HPDE6-E6E7 (cell line): Measurements from ENCODE around the gene TCF12.
"Not testable (repeated sequence)": the region's sequence is repeated elsewhere in the genome, so short reads cannot be mapped to it uniquely, and the experiment has no call there.

Experiments
- DNase-seq: peaks from one replicate; pipeline ENCODE4 v3.0.0; 2011; ENCODE audit warnings: missing footprints; ENCODE audit errors: extremely low spot score

TCF12 gene

DNA sequence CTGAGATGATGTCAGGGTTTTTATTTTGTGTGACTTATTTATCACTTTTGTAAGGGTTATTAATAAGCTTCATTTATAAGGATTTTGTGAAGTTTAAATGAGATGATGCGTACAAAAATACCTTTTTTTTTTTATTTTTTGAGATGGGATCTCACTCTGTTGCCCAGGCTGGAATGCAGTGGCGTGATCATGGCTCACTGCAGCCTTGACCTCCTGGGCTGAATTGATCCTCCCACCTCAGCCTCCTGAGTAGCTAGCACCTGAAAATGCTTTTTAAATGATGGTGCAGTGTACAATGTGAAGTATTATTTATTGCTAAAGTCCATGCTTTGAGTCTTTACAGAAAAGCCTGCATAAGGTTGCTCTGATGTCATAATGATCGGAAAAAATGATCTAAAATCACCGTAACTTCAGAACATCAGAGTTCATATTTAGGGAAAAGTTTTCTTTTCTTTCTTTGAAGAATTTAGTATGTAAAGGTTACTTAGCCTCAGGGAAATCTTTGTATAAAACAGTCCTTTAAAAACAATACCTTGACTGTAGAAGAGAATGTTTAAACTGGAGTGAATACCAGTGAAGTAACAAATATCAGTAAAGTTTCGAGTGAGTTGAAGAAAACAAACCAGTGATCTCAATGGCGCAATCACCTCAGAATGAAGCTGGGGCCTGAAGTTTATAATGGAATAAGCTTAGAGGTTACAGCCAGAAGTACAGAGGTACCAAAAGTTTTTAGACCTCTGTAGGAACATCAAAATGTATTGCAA is 29.7 kb downstream of the TCF12 start:
- no peak for DNase-seq

DNA sequence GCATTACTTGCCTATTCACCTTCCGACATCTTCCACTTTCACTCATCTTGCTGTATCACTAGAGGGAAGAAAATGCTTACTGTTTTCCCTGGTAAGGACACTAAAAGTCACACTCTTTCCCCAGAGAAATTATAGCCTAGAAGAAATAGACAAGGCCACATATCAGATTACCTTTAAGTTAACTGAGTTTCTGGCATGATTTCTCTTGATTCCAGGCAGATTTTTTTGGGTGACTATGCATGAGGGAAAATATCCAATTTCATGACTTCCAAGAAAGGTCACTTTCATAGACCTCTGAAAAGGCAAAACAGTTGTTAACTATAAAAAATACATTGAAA is 30.3 kb downstream of the TCF12 start:
- no peak for DNase-seq

- DNase-seq: no peak
Observed at GRCh38 chr15:56950979-56951378, 32.5 kb downstream of the TCF12 start.

GRCh38 chr15:56953790-56954189 is 35.3 kb downstream of the TCF12 start:
- no peak for DNase-seq

- not testable (repeated sequence) for DNase-seq
Observed at GRCh38 chr15:56955011-56955410, 36.6 kb downstream of the TCF12 start.

DNA sequence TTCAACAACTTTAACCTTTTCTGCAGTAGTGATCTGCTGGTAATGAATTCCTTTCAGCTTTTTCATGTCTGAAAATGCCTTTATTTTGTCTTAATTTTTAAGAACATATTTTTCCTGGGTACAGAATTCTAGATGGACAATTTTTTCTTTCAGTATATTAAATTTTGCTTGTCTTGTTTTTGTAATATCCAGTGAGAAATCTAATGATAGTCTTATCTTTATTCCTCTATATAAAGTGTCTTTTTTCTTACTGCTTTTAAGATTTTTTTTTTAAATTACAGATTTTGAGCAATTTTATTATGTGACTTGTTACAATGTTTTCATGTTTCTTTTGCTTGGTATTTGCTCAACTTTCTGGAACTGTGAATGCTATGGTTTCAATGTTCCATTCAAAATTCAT is 38.1 kb downstream of the TCF12 start:
- no peak for DNase-seq

- DNase-seq: no peak
Observed at GRCh38 chr15:56957812-56958406, 39.5 kb downstream of the TCF12 start.

GRCh38 chr15:56959318-56959648 is 40.8 kb downstream of the TCF12 start:
- no peak for DNase-seq

GRCh38 chr15:56960116-56960515 is 41.7 kb downstream of the TCF12 start:
- no peak for DNase-seq

- DNase-seq: no peak
Observed at GRCh38 chr15:56963126-56963525, 44.7 kb downstream of the TCF12 start.

DNA sequence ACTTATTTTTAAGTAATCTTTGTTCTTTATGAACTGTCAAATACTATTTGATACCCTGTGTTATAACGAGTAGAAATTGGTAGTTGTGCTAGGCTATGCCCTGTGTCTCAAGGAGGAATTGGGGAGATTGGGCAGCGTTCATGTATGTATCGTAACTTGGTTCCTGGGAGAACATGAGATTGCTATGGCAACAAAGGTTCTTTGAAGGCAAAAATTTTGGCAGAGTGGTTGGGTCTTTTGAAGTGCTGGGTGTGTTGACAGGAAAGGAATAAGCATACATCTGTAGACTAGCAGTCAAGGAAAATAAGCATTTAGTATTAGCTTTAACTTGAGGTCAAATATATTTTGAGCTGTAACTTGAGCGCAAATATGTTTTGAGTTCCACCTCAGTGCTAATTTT is 45.3 kb downstream of the TCF12 start:
- DNase-seq: no peak

GRCh38 chr15:56964182-56964581 is 45.7 kb downstream of the TCF12 start:
- no peak for DNase-seq

GRCh38 chr15:56965231-56966013 is 47.0 kb downstream of the TCF12 start:
- no peak for DNase-seq

DNA sequence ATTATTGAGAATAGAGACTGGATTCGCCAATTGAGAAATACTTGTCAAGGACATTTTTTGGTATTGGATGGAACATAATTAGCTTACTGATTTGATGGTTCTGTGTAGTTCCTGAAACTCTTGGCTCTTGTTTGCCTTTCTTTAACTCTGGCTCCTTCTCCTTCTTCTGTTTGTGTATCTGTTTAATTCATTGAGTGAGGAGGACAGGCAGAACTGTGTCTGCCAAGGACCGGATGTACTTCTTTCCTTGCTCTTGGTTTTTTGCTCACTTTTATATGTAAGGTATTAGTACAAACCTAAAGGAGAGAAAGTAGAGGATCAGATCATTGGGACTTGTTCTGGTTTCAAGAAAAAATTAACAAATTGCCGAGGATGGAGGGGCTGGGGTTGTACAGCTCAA is 48.9 kb downstream of the TCF12 start:
- DNase-seq: no peak

GRCh38 chr15:56968256-56968655 is 49.8 kb downstream of the TCF12 start:
- no peak for DNase-seq

GRCh38 chr15:56968821-56969220 is 50.4 kb downstream of the TCF12 start:
- DNase-seq: no peak

GRCh38 chr15:56969265-56969895 is 50.9 kb downstream of the TCF12 start:
- peak; percentile 16 for DNase-seq

DNA sequence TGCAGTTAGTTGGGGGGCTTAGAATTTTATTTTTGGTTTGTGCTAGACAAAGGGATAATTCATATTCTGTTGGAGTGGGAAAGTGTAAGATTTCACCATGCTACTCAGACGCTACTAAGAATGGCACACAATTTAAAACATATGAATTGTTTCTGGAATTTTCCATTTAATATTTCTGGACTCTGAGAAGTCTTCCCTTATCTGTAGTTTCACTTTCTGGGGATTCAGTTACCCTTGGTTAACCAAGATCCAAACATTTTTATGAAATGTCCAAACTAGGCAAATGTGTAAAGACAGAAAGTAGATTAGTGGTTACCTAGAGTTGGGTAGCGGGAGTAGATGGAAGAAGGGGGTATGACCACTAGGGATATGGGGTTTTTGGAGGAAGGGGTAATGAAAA is 53.1 kb downstream of the TCF12 start:
- no peak for DNase-seq

DNA sequence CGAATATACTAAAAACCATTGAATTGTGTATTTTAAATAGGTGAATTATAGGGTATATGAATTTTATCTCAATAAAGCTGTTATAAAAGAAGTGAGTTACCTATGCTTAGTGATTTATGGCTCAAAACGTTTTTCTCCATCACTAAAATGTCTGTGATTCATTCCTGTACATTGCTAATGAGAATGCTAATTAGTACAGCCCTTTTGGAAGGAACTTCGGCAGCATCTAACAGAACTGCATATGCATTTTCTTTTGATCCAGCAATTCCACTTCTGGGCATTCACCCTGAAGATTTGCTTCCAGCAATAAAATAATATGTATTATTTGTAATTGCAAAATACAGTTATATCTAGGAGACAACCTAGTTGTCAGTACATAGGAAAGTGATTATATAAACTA is 53.6 kb downstream of the TCF12 start:
- no peak for DNase-seq

DNA sequence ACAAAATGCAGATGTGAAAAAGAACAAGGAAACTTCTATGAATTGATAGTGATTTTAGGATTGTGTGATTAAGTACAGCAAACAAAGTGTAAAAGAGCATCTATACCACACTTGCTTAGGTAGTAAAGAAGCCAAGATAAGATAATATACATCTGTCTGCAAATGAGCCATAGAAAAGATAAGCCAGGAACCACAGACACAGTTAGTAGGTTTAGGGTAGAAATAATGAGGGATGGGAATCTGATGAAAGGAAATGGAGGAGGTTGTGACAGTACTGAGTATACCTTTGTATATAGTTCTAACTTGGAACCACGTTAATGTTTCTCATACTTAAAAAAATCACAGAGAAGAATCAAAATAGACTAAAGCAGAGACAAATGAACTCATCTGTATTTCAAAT is 54.0 kb downstream of the TCF12 start:
- no peak for DNase-seq

- no peak for DNase-seq
Observed at GRCh38 chr15:56973463-56973862, 55.0 kb downstream of the TCF12 start.

- no peak for DNase-seq
Observed at GRCh38 chr15:56977232-56977631, 58.8 kb downstream of the TCF12 start.
